ENCODE measurements around the gene SIRT6.
"Not testable (repeated sequence)": the region's sequence is repeated elsewhere in the genome, so short reads cannot be mapped to it uniquely, and the experiment has no call there.

DNA sequence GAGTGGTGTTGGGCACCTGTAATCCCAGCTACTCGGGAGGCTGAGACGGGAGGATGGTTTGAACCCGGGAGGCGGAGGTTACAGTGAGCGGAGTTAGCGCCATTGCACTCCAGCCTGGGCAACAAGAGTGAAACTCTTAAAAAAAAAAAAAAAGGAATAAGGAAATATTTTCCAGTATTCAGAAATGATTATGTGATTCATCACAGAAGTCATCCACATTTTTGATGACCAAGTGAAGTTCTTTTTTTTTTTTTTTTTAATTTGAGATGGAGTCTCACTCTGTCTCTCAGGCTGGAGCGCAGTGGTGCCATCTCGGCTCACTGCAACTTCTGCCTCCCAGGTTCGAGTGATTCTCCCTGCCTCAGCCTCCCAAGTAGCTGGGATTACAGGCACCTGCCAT is 47.0 kb downstream of the SIRT6 start:
- TF ChIP-seq, protein P1, sequence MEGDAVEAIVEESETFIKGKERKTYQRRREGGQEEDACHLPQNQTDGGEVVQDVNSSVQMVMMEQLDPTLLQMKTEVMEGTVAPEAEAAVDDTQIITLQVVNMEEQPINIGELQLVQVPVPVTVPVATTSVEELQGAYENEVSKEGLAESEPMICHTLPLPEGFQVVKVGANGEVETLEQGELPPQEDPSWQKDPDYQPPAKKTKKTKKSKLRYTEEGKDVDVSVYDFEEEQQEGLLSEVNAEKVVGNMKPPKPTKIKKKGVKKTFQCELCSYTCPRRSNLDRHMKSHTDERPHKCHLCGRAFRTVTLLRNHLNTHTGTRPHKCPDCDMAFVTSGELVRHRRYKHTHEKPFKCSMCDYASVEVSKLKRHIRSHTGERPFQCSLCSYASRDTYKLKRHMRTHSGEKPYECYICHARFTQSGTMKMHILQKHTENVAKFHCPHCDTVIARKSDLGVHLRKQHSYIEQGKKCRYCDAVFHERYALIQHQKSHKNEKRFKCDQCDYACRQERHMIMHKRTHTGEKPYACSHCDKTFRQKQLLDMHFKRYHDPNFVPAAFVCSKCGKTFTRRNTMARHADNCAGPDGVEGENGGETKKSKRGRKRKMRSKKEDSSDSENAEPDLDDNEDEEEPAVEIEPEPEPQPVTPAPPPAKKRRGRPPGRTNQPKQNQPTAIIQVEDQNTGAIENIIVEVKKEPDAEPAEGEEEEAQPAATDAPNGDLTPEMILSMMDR (conservative IDR thresholded peaks at IDR 0.05 in 1 of 2, IDR thresholded peaks at IDR 0.05 in 1 of 2; ENCODE audit: low read depth in 1 of 2, low read length in 2 of 2) = not testable (repeated sequence)
- TF ChIP-seq EZH2 (IDR thresholded peaks at IDR 0.05; ENCODE audit: low read length, missing control alignments) = not testable (repeated sequence)

Measured in fibroblast of lung (primary cell).